GM12872 (cell line): ENCODE results near the gene REM1.

Source experiments
- CTCF ChIP-seq: IDR thresholded peaks from 3 replicates; pipeline ENCODE4 v1.5.1; 2011; ENCODE audit warnings: low read depth, mild to moderate bottlenecking, low read length, moderate library complexity; ENCODE audit not compliant: insufficient read depth

The REM1 gene

GRCh38 chr20:31496761-31497295 is 21.7 kb downstream of the REM1 start:
- no peak for TF ChIP-seq CTCF

- TF ChIP-seq CTCF = no peak
Measured at GRCh38 chr20:31497838-31498540, 22.9 kb downstream of the REM1 start.

GRCh38 chr20:31500527-31500926 is 25.4 kb downstream of the REM1 start:
- no peak for TF ChIP-seq CTCF

GRCh38 chr20:31502884-31503673 is 28.0 kb downstream of the REM1 start:
- TF ChIP-seq CTCF = peak; percentile 84

GRCh38 chr20:31505903-31506302 is 30.8 kb downstream of the REM1 start:
- TF ChIP-seq CTCF = no peak

GRCh38 chr20:31508517-31509244 is 33.6 kb downstream of the REM1 start:
- TF ChIP-seq CTCF = no peak
